CD14-positive monocyte (primary cell): ENCODE results near the gene RHBDL1. TPM values are rescaled to one million over a fixed set of nuclear protein-coding genes. Genes with fewer than 3 reads are reported as not detected.

Experiments
- DNase-seq, 3 donors: peaks; one replicate each; pipeline ENCODE4 v3.0.0-alpha.2; 2011 to 2022
- H2AFZ ChIP-seq: 2 replicates; pipeline ENCODE4 v1.6.0; 2012; ENCODE audit warnings: mild to moderate bottlenecking, low read depth, low read length, inconsistent platforms; ENCODE audit not compliant: insufficient read depth, poor library complexity, severe bottlenecking
- H3K27ac ChIP-seq, 2 donors: 1 replicate in 1 of 2; 2 replicates in 1 of 2; pipeline ENCODE4 v1.5.1; 2012 to 2013; ENCODE audit warnings: low read length in 2 of 2, control low read depth in 1 of 2, inconsistent platforms in 1 of 2, low read depth in 1 of 2, mild to moderate bottlenecking in 1 of 2
- H3K27me3 ChIP-seq, 2 donors: one replicate each; pipeline versions ENCODE4 v1.6.0 to v1.6.1; 2011 to 2013; ENCODE audit warnings: low read length in 2 of 2; ENCODE audit not compliant: control insufficient read depth in 2 of 2, insufficient read depth in 2 of 2
- H3K36me3 ChIP-seq, 2 donors: replicated peaks in 1 of 2; 1 replicate in 1 of 2; 2 replicates in 1 of 2; pipeline versions ENCODE4 v1.5.1 to v1.6.1; 2012 to 2013; ENCODE audit warnings: low read length in 2 of 2, control low read depth in 1 of 2, inconsistent platforms in 1 of 2, mild to moderate bottlenecking in 1 of 2; ENCODE audit not compliant: insufficient read depth in 2 of 2, control insufficient read depth in 1 of 2
- H3K4me1 ChIP-seq, 2 donors: 1 replicate in 1 of 2; 2 replicates in 1 of 2; pipeline versions ENCODE4 v1.5.1 to v1.6.1; 2012 to 2013; ENCODE audit warnings: low read length in 2 of 2, control low read depth in 1 of 2, inconsistent platforms in 1 of 2, mild to moderate bottlenecking in 1 of 2, moderate library complexity in 1 of 2; ENCODE audit not compliant: insufficient read depth in 2 of 2, control insufficient read depth in 1 of 2
- H3K4me2 ChIP-seq: replicated peaks from 2 replicates; pipeline ENCODE3; 2012; ENCODE audit warnings: low read length, moderate library complexity, mild to moderate bottlenecking; ENCODE audit not compliant: poor library complexity, severe bottlenecking; ENCODE audit errors: extremely low read depth
- H3K4me3 ChIP-seq, 3 experiments: fragments of 200-600 bp in 1 of 3; sonication (generic) in 1 of 3; replicated peaks in 1 of 3; 1 replicate in 2 of 3; 2 replicates in 1 of 3; pipeline ENCODE4 v1.5.1; 2011 to 2013; ENCODE audit warnings: low read length in 3 of 3, mild to moderate bottlenecking in 3 of 3, control low read depth in 2 of 3, low read depth in 2 of 3, inconsistent platforms in 1 of 3, moderate library complexity in 1 of 3
- H3K79me2 ChIP-seq: 2 replicates; pipeline ENCODE4 v1.6.0; 2012; ENCODE audit warnings: mild to moderate bottlenecking, control low read depth, inconsistent platforms, low read length, moderate library complexity; ENCODE audit not compliant: insufficient read depth
- H3K9ac ChIP-seq: 2 replicates; pipeline ENCODE4 v1.6.0; 2017; ENCODE audit warnings: low read length, mild to moderate bottlenecking; ENCODE audit not compliant: insufficient read depth, poor library complexity, severe bottlenecking
- H3K9me3 ChIP-seq, 2 donors: replicated peaks in 1 of 2; 1 replicate in 1 of 2; 2 replicates in 1 of 2; pipeline versions ENCODE4 v1.5.1 to v1.6.1; 2012 to 2013; ENCODE audit warnings: low read length in 2 of 2, control low read depth in 1 of 2; ENCODE audit not compliant: control insufficient read depth in 1 of 2, insufficient read depth in 1 of 2
- H4K20me1 ChIP-seq: 2 replicates; pipeline ENCODE4 v1.6.0; 2012; ENCODE audit warnings: mild to moderate bottlenecking, low read length, control low read depth, moderate library complexity; ENCODE audit not compliant: insufficient read depth
- H3K27ac Mint-ChIP-seq, 7 donors: one replicate each; pipeline ENCODE4 v1.8.0; 2020; ENCODE audit warnings: mild to moderate bottlenecking in 7 of 7, mixed read lengths in 7 of 7, moderate library complexity in 6 of 7, inconsistent platforms in 2 of 7
- H3K27me3 Mint-ChIP-seq, 3 donors: one replicate each; pipeline ENCODE4 v1.8.0; 2021 to 2022; ENCODE audit warnings: low read depth in 3 of 3, mild to moderate bottlenecking in 3 of 3, mixed read lengths in 3 of 3, moderate library complexity in 3 of 3, inconsistent platforms in 1 of 3
- H3K36me3 Mint-ChIP-seq, 2 donors: one replicate each; pipeline ENCODE4 v1.8.0; 2020; ENCODE audit warnings: mixed read lengths in 2 of 2, inconsistent platforms in 1 of 2, mild to moderate bottlenecking in 1 of 2
- H3K4me1 Mint-ChIP-seq: one replicate; pipeline ENCODE4 v1.8.0; 2020; ENCODE audit warnings: mild to moderate bottlenecking, mixed read lengths
- H3K4me3 Mint-ChIP-seq, 2 donors: one replicate each; pipeline ENCODE4 v1.8.0; 2020; ENCODE audit warnings: mild to moderate bottlenecking in 2 of 2, mixed read lengths in 2 of 2, moderate library complexity in 1 of 2
- H3K9me3 Mint-ChIP-seq, 7 donors: one replicate each; pipeline ENCODE4 v1.8.0; 2020 to 2022; ENCODE audit warnings: mixed read lengths in 7 of 7, mild to moderate bottlenecking in 6 of 7, moderate library complexity in 6 of 7, inconsistent platforms in 2 of 7
- CTCF ChIP-seq: fragments of 200-600 bp; IDR thresholded peaks from one replicate; pipeline ENCODE4 v1.8.0; 2022; ENCODE audit warnings: antibody characterized with exemption, mild to moderate bottlenecking
- WGBS: methylation state at CpG from one replicate; pipeline ENCODE4 v1.1.5; 2013; ENCODE audit warnings: missing lambda C conversion rate; ENCODE audit not compliant: insufficient coverage; 5-methylcytosine and 5-hydroxymethylcytosine counted together
- intact Hi-C, 2 donors: fragments of 100-400 bp; cut with micrococcal nuclease; formaldehyde crosslinking; loops; one replicate each; pipeline versions ENCODE4 v1.15.0 to v1.15.1; 2023
- polyA plus RNA-seq, 3 donors: library from polyadenylated mRNA; depleted of rRNA in 1 of 3; unstranded in 2 of 3; stranded (reverse) in 1 of 3; fragments of 300-500 nt in 2 of 3; fragments of >200 nt in 1 of 3; fragmentation: Illumina TruSeq in 2 of 3; gene quantifications; 1 replicate in 2 of 3; 2 replicates in 1 of 3; pipeline ENCODE4 v1.2.3, GENCODE V29; 2012 to 2021

The RHBDL1 gene
- polyA plus RNA-seq, 3 donors = 1.3 TPM; not detected in 2

- Mint-ChIP-seq H3K4me3 (peak within 1 kb of the TSS; percentile 78 to 82), H3K27me3 (peaks cover 0 to 2% (median 2%) of the 10 kb centered on the region in 3 donors), H3K4me1 (peaks cover 9% of the 10 kb centered on the region), H3K9me3 (no peaks in the 10 kb centered on the region), H3K36me3 (peaks cover 24 to 36% of the 10 kb centered on the region in 2 donors), H3K27ac (peak within 1 kb of the TSS in 6 of 7 donors; percentile 49 to 80 (median 64))
- Histone ChIP-seq H3K79me2 (peaks cover 20% of the 10 kb centered on the region), H3K27me3 (no peaks in the 10 kb centered on the region), H2AFZ (peak within 1 kb of the TSS; percentile 74), H3K36me3 (peaks cover 37 to 38% of the 10 kb centered on the region in 2 donors), H3K9me3 (no peaks in the 10 kb centered on the region), H3K9ac (peak within 1 kb of the TSS; percentile 83), H3K4me1 (peaks cover 17 to 21% of the 10 kb centered on the region in 2 donors), H3K27ac (peak within 1 kb of the TSS; percentile 8 to 68), H3K4me2 (peak within 1 kb of the TSS; percentile 96), H3K4me3 (peak within 1 kb of the TSS; percentile 72 to 87 (median 78)), H4K20me1 (peaks cover 37% of the 10 kb centered on the region)
- intact Hi-C loops = no loop called here
- DNase-seq = peak; percentile 90 to 94 (median 93)
- TF ChIP-seq CTCF = peak; percentile 73
- WGBS = under 1% methylated on average over 76 of the region's 78 CpGs
Measured at GRCh38 chr16:667780-668518, 7.5 kb upstream of the RHBDL1 start, which contains the start of gene RHOT2. Gene RHOT2 (plus strand): TSS chr16:668132. CDS start chr16:668200, 68 bp downstream.

GRCh38 chr16:668519-669171 is 6.8 kb upstream of the RHBDL1 start:
- Histone ChIP-seq H3K27me3 (no peaks in the 10 kb centered on the region), H2AFZ (peak overlapping the region; percentile 74), H3K9ac (peak overlapping the region; percentile 83), H3K4me2 (peak overlapping the region; percentile 96), H3K4me3 (peak overlapping the region; percentile 72 to 87 (median 78)), H3K4me1 (peaks cover 17 to 21% of the 10 kb centered on the region in 2 donors), H3K79me2 (peaks cover 20% of the 10 kb centered on the region), H3K36me3 (peaks cover 44 to 45% of the 10 kb centered on the region in 2 donors), H3K9me3 (no peaks in the 10 kb centered on the region), H4K20me1 (peaks cover 44% of the 10 kb centered on the region), H3K27ac (peak overlapping the region in 1 of 2 donors; percentile 68)
- Mint-ChIP-seq H3K27ac (peak overlapping the region in 1 of 7 donors; percentile 51), H3K4me1 (peaks cover 9% of the 10 kb centered on the region), H3K4me3 (peak overlapping the region; percentile 70 to 78), H3K27me3 (peaks cover 0 to 2% (median 2%) of the 10 kb centered on the region in 3 donors), H3K9me3 (no peaks in the 10 kb centered on the region), H3K36me3 (peaks cover 26 to 41% of the 10 kb centered on the region in 2 donors)
- intact Hi-C loops = no loop called here
- TF ChIP-seq CTCF = no peak
- WGBS = 8% methylated on average over 49 of the region's 50 CpGs
- no peak for DNase-seq
